ENCODE data around the gene ANKRD36C. TPM values are rescaled to one million over a fixed set of nuclear protein-coding genes. Genes with fewer than 3 reads are reported as not detected.
"Not testable (repeated sequence)": the region's sequence is repeated elsewhere in the genome, so short reads cannot be mapped to it uniquely, and the experiment has no call there.

ANKRD36C gene
- total RNA-seq, 1 experiment from 2014 or later = 2.5 TPM

- DNase-seq (ENCODE audit: low spot score) = not testable (repeated sequence)
Measured at GRCh38 chr2:95799147-95799889, 192.3 kb downstream of the ANKRD36C start.

GRCh38 chr2:95796249-95797099, 195.2 kb downstream of the ANKRD36C start:
- DNase-seq (ENCODE audit: low spot score) = not testable (repeated sequence)

GRCh38 chr2:95793970-95794369, 197.7 kb downstream of the ANKRD36C start:
- DNase-seq (ENCODE audit: low spot score) = not testable (repeated sequence)

- not testable (repeated sequence) for DNase-seq (ENCODE audit: low spot score)
Measured at GRCh38 chr2:95790180-95790579, 201.4 kb downstream of the ANKRD36C start.

GRCh38 chr2:95789385-95789784, 202.2 kb downstream of the ANKRD36C start:
- not testable (repeated sequence) for DNase-seq (ENCODE audit: low spot score)

- DNase-seq (ENCODE audit: low spot score) = not testable (repeated sequence)
Measured at GRCh38 chr2:95788642-95789041, 203.0 kb downstream of the ANKRD36C start.

Other genes with a start within 250 kb of the ANKRD36C start
- not detected in 2 replicates for gene GPAT2, start 43.1 kb upstream of the ANKRD36C start, total RNA-seq (2014; rRNA removed; shearing (Covaris generic))
- gene ADRA2B, start 124.7 kb upstream of the ANKRD36C start, total RNA-seq (2014; rRNA removed; shearing (Covaris generic)) = 0.10 TPM in 1 of 2 replicates, not detected in the other
- gene ASTL, start 146.7 kb upstream of the ANKRD36C start, total RNA-seq (2014; rRNA removed; shearing (Covaris generic)) = not detected in 2 replicates
- 16.4 and 17.7 TPM in 2 replicates for gene DUSP2, start 153.6 kb upstream of the ANKRD36C start, total RNA-seq (2014; rRNA removed; shearing (Covaris generic))
- gene STARD7, start 217.0 kb upstream of the ANKRD36C start, total RNA-seq (2014; rRNA removed; shearing (Covaris generic)) = 169 and 170 TPM in 2 replicates

All from H4 (cell line).